Fibroblast of lung (primary cell): ENCODE data around the gene PCSK4.

Source experiments
- EZH2 ChIP-seq: IDR thresholded peaks from 2 replicates; pipeline ENCODE4 v1.5.1; 2012; ENCODE audit warnings: low read length, control low read depth, mild to moderate bottlenecking; ENCODE audit errors: missing control alignments
- TF ChIP-seq, protein P1 (sequence below), 2 donors: IDR thresholded peaks in 1 of 2; conservative IDR thresholded peaks in 1 of 2; 1 replicate in 1 of 2; 2 replicates in 1 of 2; pipeline ENCODE4 v1.5.1; 2011 to 2012; ENCODE audit warnings: low read length in 2 of 2, control low read depth in 1 of 2, inconsistent platforms in 1 of 2, low read depth in 1 of 2, mild to moderate bottlenecking in 1 of 2

DNA sequence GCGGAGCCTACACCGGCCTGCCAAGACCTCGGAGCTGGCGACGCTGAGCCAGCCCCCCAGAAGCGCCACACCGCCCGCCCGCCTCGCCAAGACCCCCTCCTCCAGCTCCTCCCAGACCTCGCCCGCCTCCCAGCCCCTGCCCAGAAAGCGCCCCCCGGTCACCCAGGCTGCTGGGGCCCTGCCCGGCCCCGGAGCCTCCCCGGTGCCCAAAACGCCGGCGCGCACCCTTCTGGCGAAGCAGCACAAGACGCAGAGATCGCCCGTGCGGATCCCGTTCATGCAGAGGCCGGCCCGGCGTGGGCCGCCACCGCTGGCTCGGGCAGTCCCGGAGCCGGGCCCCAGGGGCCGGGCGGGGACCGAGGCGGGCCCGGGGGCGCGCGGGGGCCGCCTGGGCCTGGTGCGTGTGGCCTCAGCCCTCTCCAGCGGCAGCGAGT is 21.3 kb downstream of the PCSK4 start:
- TF ChIP-seq, protein P1, sequence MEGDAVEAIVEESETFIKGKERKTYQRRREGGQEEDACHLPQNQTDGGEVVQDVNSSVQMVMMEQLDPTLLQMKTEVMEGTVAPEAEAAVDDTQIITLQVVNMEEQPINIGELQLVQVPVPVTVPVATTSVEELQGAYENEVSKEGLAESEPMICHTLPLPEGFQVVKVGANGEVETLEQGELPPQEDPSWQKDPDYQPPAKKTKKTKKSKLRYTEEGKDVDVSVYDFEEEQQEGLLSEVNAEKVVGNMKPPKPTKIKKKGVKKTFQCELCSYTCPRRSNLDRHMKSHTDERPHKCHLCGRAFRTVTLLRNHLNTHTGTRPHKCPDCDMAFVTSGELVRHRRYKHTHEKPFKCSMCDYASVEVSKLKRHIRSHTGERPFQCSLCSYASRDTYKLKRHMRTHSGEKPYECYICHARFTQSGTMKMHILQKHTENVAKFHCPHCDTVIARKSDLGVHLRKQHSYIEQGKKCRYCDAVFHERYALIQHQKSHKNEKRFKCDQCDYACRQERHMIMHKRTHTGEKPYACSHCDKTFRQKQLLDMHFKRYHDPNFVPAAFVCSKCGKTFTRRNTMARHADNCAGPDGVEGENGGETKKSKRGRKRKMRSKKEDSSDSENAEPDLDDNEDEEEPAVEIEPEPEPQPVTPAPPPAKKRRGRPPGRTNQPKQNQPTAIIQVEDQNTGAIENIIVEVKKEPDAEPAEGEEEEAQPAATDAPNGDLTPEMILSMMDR (conservative IDR thresholded peaks at IDR 0.05 in 1 of 2, IDR thresholded peaks at IDR 0.05 in 1 of 2; ENCODE audit: low read depth in 1 of 2, low read length in 2 of 2) = no peak
- no peak for TF ChIP-seq EZH2
